HEK293T (cell line): ENCODE data around the gene CNKSR2.

ENCODE experiments used
- NFRKB ChIP-seq: fragments of 450-650 bp; IDR thresholded peaks from 2 replicates; pipeline ENCODE4 v1.6.1; 2016; ENCODE audit warnings: mild to moderate bottlenecking, moderate library complexity
- SUZ12 ChIP-seq: fragments of 450-650 bp; IDR thresholded peaks from 2 replicates; pipeline ENCODE4 v1.6.1; 2016; ENCODE audit warnings: mild to moderate bottlenecking
- TARDBP ChIP-seq: fragments of 450-650 bp; IDR thresholded peaks from 2 replicates; pipeline ENCODE4 v1.6.1; 2016

DNA sequence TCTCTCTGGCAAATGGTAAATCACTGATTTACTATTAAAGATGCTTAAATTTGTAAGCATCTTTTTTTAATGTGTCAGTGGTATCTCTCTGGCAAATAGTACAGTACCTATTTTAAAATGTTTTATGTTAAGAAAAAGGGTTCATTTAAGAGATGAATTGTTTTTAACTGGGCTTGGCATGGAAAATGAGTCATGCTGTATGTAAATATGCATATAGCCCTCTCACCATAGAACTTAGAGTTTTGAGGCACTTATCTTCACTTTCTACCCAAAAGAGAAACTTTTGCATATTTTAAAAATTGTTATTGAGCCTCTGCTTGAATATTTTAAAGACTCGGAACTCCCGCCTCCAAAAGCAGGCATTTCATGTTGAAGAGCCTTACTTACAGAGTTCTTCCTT lies 246.0 kb downstream of the CNKSR2 start:
- TF ChIP-seq TARDBP, result no peak
- TF ChIP-seq NFRKB, result no peak
- TF ChIP-seq SUZ12, result no peak
